Limb (tissue), 2 donors: ENCODE measurements around the gene EXOC2.

Experiments
- DNase-seq, 2 donors: peaks; one replicate each; pipeline ENCODE4 v3.0.0-alpha.2; 2016; ENCODE audit errors: extremely low spot score in 2 of 2

Gene EXOC2

GRCh38 chr6:446418-447366, 246.2 kb downstream of the EXOC2 start:
- no peak for DNase-seq

- DNase-seq = no peak
Measured at GRCh38 chr6:445571-446417, 247.1 kb downstream of the EXOC2 start.

- no peak for DNase-seq
Measured at GRCh38 chr6:444653-445275, 248.2 kb downstream of the EXOC2 start.

DNA sequence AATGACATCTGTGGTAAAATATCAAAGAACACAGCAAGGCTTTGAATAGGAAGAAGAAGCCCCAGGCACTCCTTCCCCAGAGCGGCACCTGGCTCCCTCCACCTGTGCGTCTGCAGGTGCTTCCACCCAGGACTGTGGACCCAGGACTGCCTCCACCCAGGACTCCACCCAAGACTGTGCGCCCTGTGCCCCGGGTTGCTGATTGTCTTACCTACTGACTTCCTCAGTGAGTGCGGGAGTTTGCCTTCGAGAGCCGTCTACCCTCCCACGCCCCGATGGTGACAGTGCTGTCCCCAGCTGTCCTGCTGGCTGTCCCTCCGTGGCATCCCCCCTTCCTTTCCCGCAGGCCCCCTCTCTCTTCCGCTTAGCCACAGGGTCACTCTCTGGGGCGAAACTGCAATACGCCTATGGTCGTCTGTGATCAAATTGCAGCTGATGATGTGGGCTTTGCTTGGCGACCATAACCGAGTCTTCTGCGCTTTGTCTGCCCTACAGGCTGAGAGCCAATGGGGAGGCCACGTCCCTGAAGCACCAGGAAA, 249.2 kb downstream of the EXOC2 start:
- DNase-seq = no peak

DNA sequence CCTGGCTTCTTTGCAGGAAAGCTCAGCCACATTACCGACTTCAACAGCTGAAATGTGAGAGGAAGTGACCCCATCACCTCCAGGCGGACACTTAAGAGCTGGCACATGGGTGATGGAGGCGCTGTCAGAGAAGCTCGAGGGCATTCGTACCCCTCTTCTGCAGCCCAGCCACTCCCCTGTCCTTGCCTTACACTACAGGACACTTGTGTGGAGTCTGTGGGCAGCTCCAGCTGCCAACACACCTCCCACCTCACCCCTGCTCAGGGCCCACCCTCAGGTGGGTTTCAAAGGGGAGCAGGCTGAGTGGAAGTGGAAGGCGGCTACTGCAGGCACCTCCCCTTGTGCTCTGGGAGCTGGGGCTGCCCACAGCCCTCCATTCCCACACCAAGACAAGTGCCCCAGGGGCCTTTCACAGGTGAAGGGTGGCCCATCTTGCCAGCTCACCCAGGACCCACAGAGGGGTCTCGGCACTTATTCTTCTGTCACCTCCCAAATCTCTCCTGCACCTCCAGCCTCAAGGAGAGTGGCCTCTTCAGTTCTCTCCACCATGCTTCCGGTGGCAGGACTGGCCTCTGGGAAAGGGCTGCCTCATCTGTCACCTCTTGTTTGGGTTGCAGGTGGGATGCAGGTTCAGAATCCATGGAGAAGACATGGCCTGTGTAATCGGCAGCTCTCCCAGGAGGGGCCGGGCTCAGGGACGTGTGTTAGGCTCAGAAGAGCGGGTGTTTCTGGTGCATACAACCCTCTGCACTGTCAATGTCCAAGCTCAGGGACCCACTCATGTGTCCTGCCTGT, 251.6 kb downstream of the EXOC2 start:
- DNase-seq = no peak

DNA sequence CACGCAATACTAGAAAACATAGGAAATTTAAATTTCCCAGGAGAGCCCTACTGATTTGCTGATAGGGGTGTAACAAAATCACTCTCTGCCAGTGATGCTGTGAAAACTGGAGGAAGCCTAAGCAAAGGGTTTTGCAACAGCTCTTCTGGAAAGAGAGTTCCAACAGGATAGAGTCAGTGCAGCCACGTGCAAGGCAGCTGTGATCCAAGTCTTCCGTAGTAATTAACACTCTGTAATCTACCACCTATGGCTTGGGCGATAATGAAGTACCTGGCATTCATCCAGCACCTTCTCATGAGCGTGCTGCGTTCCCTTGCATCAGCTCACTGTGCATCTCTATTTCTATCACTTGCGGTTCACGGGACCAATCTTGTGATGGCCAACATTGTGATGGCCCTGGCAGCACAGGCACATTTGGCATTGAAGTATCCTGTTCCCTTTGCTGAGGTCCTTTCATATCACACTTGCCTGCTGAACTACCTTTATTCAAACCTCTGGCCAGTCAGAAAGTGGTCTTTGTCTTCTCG, 253.2 kb downstream of the EXOC2 start:
- no peak for DNase-seq

GRCh38 chr6:438634-439170, 254.2 kb downstream of the EXOC2 start:
- no peak for DNase-seq

DNA sequence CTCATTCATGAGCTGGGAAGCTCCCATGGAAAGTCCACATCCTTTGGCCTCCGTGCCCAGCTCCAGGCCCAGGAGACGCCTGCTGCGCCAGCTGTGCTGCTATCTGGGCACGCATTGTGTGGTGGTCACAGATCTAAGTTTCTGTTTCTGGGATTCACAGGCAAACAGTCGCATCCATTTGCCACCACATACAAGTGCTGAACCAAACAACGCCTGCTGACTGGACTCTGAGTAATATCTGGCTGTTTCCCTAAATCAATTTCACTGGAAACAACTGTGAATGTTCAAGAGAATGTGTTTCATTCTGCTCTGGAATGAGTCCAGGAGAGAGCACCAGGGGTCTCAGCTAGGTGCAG, 255.9 kb downstream of the EXOC2 start:
- DNase-seq = no peak

DNA sequence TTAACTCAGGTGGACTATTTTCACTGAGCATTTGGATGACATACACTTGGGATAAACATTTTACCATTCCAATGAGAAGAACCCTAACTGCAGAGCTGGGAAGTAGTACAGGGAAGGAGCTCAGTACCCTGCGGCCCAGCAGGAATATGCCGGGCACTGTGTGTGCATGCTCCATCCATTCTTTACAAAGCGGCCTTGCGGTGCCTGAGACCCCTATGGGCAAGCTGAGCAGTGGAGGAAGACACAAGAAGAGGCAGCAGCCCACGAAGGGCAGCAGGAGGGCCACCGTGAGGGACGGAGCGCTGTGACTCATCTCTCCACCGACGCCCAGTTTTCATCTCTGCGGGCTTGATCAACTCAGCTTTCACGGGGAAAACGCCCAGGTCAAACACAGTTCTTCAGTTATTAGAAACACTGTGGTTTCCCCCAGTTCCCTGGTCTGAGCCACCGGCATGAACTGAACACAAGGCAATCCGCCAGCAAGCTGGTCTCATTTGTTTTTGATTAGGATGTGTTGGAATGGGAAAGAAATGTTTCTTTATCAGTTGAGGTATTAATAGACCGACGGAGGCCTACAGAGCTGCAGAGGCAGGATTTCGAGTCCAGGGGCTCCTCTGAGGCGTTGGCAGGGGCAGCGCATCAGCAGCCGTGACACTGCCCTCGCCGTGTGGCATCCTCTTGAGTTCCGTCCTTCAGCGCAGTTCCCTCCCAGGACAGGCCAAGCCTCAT, 256.5 kb downstream of the EXOC2 start:
- DNase-seq = peak in 1 of 2 donors; percentile 15

DNA sequence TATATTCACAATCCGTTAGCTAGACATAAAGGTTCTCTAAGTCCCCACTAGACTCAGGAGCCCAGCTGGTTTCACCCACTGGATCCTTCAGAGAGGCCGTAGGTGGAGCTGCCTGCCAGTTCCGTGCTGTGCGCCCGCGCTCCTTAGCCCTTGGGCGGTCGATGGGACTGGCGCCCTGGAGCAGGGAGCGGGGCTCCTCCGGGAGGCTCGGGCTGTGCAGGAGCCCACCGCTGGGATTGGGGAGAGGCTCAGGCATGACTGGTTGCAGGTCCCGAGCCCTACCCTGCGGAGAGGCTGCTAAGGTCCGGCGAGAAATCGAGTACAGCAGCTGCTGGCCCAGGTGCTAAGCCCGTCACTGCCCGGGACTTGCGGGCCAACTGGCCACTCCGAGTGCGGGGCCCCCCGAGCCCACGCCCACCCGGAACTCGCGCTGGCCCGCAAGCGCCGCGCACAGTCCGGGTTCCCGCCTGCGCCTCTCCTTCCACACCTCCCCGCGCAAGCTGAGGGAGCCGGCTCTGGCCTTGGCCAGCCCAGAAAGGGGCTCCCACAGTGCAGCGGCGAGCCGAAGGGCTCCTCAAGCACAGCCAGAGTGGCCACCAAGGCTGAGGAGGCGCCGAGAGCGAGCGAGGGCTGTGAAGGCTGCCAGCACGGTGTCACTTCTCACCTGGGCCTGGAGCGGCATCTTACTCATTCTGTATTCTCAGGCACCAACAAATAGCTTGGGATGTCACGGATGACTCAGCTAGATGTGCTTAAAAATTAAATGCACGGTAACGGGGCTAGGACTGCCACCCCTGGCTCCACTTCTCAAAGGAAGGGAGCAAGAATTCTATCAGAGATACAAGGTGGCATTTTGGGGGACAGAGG, 257.3 kb downstream of the EXOC2 start:
- no peak for DNase-seq
